Erythroblast (primary cell): ENCODE data around the gene ATP1A1.

ENCODE experiments used
- GATA1 ChIP-seq: IDR thresholded peaks from 2 replicates; pipeline ENCODE4 v1.6.1; 2011; ENCODE audit warnings: low read depth, mild to moderate bottlenecking, control low read depth, low read length, moderate library complexity
- POLR2A ChIP-seq: IDR thresholded peaks from 2 replicates; pipeline ENCODE4 v1.6.1; 2011; ENCODE audit warnings: mild to moderate bottlenecking, low read length

DNA sequence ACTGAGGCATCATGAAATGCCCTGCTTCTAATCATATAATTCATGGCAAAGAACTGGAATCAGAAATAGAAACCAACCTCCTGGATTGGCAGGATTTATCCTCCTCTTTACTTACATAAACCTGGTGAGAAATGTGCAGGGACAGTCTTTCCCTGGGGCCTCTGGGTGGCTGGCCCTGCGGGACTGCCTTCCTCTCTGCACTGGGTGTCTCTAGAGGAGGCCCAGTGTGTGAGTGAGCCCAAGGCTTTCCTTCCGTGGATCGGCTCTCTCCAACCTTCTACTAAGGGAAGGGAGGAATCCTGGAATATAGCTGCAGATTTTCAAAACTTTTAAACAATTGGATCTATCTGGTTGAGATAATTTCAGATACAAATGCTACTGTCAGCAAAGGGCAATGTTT is 11.4 kb upstream of the ATP1A1 start:
- TF ChIP-seq POLR2A: no peak
- TF ChIP-seq GATA1: no peak
